SKM-1 treated with dmso at 0.1 percent for 144 hours (cell line): ENCODE measurements around the gene PIGC.

Source experiments
- DNase-seq: peaks from one replicate; lab custom pipeline; 2025; ENCODE audit not compliant: unreplicated experiment; lab: John Stamatoyannopoulos, UW

The PIGC gene

GRCh38 chr1:172431721-172432192 is 12.1 kb downstream of the PIGC start:
- DNase-seq, result no peak

- DNase-seq, result no peak
These were observed 12.7 kb downstream of the PIGC start for GRCh38 chr1:172431204-172431603.

GRCh38 chr1:172430128-172430454 is 13.8 kb downstream of the PIGC start:
- no peak for DNase-seq

GRCh38 chr1:172429331-172430127 is 14.3 kb downstream of the PIGC start:
- DNase-seq, result peak; percentile 62

- no peak for DNase-seq
These were observed 16.7 kb downstream of the PIGC start for GRCh38 chr1:172427191-172427590.

- no peak for DNase-seq
These were observed 18.5 kb downstream of the PIGC start for GRCh38 chr1:172425339-172425738.

- no peak for DNase-seq
These were observed 20.5 kb downstream of the PIGC start for GRCh38 chr1:172423336-172423735.

- DNase-seq, result no peak
These were observed 21.8 kb downstream of the PIGC start for GRCh38 chr1:172421974-172422604.

- no peak for DNase-seq
These were observed 23.5 kb downstream of the PIGC start, which contains the start of gene C1orf105 for GRCh38 chr1:172420385-172420784. TSS of gene C1orf105 (plus strand) at chr1:172420685. CDS start at chr1:172420886, 201 bp downstream.

- DNase-seq, result no peak
These were observed 26.3 kb downstream of the PIGC start for GRCh38 chr1:172417557-172417956.

GRCh38 chr1:172416496-172417035 is 27.3 kb downstream of the PIGC start:
- DNase-seq, result no peak

GRCh38 chr1:172414331-172414730 is 29.5 kb downstream of the PIGC start:
- no peak for DNase-seq

GRCh38 chr1:172411791-172412338 is 32.0 kb downstream of the PIGC start:
- no peak for DNase-seq

- no peak for DNase-seq
These were observed 33.8 kb downstream of the PIGC start for GRCh38 chr1:172410027-172410426.

- DNase-seq, result no peak
These were observed 34.9 kb downstream of the PIGC start for GRCh38 chr1:172408958-172409357.

GRCh38 chr1:172406968-172407367 is 36.9 kb downstream of the PIGC start:
- no peak for DNase-seq

- DNase-seq, result no peak
These were observed 38.0 kb downstream of the PIGC start for GRCh38 chr1:172405912-172406311.

- no peak for DNase-seq
These were observed 39.7 kb downstream of the PIGC start for GRCh38 chr1:172404121-172404520.

GRCh38 chr1:172402878-172403569 is 40.8 kb downstream of the PIGC start:
- no peak for DNase-seq

- DNase-seq, result no peak
These were observed 42.0 kb downstream of the PIGC start for GRCh38 chr1:172401892-172402291.

- no peak for DNase-seq
These were observed 42.4 kb downstream of the PIGC start for GRCh38 chr1:172401477-172401876.
